Fibroblast of skin of left biceps (primary cell): ENCODE measurements around the gene KIAA1328.
"Not testable (repeated sequence)": the region's sequence is repeated elsewhere in the genome, so short reads cannot be mapped to it uniquely, and the experiment has no call there.

ENCODE experiments used
- DNase-seq, 2 experiments: peaks; one replicate each; pipeline ENCODE4 v3.0.0-alpha.2; 2013; ENCODE audit warnings: low read depth in 2 of 2

Gene KIAA1328

DNA sequence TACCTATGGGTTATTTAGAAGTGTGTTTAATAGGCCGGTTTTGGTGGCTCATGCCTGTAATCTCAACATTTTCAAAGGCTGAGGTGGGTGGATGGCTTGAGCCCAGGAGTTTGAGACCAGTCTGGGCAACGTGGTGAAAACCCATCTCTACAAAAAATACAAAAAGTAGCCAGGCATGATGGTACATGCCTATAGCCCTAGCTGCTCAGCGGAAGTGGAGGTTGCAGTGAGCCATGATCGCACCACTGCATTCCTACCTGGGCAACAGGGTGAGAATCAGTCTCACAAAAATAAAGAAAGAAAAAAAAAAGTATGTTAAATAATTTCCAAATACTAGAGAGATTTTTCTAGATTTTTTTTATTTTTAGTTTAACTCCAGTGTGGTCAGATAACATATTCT lies 316.0 kb downstream of the KIAA1328 start:
- DNase-seq = no peak

DNA sequence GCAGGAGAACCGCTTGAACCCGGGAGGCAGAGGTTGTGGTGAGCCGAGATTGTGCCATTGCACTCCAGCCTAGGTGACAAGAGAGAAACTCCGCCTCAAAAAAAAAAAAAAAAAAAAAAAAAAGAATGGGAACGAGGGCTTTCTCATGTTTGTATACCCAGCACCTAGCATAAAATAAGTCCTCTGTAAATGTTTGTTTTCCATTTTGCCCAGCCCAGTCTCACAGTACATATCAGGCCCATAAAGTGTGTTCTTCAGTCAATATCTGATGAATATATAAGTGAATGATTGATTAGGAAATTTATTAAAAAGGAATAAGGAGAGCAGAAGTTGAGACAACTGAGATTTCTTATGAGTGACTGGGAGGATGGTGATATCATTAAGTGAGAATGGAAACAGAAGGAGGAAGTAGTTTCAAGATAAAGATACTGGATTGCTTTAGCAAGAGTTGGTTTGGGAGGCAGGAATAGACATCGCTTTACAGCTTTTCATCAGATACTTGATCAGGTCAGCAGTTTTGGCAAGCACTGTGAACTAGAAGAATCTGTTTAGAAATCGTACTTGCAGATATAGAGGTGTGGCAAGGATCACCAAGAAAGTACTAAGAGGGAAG lies 327.5 kb downstream of the KIAA1328 start:
- DNase-seq = no peak

- DNase-seq = no peak
Observed at GRCh38 chr18:37160038-37160820, 331.3 kb downstream of the KIAA1328 start.

DNA sequence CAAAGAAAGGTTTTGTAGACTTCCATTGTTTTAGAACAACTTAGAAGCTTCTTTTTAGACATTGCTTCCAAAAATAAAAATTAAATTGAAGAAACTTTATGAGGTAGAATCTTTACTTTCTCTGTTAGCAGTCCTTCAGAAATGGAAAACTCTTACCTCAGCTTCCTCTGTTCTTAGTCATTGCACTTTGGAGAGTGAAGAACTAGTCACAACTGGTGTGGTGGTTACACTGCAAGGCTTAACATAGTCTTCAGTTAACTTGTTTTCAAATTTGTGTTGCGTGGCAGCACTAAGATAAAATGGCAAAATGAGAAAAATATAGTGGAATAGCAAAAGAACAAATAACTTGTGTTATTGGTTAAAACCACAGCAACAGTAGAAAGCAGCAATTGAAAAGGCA lies 332.6 kb downstream of the KIAA1328 start:
- DNase-seq = no peak

- no peak for DNase-seq
Observed at GRCh38 chr18:37162551-37162950, 333.6 kb downstream of the KIAA1328 start.

DNA sequence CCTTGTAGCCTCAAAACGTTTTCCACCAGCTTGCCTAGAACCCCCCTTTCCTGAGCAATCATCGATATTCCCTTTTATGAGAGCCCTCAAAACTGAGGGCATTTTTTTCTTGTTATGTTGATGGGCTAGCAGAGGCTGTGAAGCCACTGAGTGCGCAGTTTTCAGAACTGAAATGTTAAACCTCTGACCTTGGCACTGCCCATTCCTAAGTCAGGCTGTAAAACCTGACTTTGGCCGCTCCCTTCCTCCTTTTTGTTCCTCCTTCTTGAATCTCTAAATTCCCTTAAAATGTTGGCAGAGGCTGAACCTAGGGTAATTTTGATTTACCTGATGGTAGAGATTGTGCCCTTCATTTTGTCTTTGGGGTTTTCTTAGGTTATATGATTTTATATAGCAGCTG lies 334.2 kb downstream of the KIAA1328 start:
- DNase-seq = no peak

- DNase-seq = no peak
Observed at GRCh38 chr18:37166491-37166890, 337.6 kb downstream of the KIAA1328 start.

GRCh38 chr18:37166966-37167365 lies 338.0 kb downstream of the KIAA1328 start:
- DNase-seq = not testable (repeated sequence)

GRCh38 chr18:37170984-37171383 lies 342.1 kb downstream of the KIAA1328 start:
- no peak for DNase-seq

DNA sequence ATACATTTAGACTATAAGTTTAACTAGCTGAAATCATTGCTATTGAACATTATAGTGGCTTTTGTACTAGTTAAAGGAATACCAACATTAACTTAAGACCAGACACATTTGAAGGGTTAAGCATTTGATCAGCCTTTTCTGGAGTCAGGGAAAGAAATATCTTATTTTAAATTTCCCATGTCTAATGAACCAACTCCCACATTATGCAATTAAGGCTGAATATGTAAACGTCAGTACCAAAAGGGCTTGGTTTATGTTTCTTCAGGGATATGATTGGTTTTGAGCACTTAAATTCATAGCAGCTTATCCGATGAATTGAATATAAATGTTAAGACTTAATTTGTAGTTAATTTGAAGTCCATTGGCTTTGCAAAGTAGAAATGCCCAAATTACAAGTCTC lies 344.5 kb downstream of the KIAA1328 start:
- DNase-seq = no peak

DNA sequence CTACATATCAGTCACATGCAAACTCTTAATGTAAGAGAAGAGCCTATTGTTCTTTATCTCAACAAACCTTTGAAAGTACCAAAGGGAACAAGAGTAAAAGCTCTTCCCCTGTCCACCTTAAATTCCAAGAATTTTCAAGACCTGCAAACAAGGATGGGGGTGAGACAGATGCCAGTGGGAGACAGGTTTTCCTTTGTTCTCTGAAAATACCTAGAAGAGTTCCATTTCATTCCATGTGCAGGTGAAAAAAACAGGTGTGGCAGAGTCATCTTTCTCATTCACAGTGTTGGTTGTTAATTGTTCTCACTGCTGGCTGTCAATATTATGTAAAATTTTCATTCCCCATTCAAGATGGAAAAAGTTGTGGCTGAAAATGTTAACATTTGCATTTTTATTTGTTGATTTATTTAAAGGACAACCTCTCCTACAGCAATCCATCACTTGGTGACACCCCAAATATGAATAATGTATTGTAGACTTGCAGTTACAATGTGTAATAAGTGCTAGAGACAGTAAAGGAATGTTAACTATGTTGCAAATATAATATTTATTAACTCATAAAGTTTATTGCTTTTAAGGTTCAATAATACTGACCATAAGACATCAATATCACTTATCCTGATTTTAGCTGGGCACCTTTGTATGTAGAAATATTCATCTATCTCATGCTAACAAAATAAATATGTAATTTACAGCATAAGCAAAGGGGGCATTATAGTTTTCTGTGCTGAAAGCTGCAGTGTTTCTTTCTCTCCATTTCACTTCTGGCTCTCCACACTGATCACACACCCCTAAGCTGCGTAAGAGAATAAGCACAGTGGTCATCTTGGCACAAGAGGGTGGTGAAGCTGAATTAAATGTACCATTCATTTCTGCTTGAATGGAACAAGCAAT lies 347.0 kb downstream of the KIAA1328 start:
- DNase-seq = no peak

GRCh38 chr18:37176621-37176934 lies 347.7 kb downstream of the KIAA1328 start:
- no peak for DNase-seq

DNA sequence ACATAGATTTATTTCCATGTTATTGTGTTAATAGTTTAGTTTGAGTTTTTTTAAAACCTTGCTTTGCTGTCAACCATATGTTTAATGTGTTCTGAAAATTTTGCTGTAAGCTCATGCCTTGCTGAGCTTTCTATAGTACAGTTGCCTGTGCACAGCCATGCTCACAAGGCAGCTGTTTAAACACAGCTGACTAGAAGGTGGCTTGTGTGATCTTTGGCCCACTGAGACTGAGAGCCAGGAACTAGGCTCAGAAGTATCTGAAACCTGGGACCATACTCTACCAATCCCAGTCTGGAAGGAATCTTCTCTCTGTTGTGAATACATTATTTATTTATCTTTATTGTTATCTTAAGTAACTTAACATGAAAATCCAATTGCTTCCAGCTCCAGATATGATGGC lies 350.5 kb downstream of the KIAA1328 start:
- DNase-seq = no peak

DNA sequence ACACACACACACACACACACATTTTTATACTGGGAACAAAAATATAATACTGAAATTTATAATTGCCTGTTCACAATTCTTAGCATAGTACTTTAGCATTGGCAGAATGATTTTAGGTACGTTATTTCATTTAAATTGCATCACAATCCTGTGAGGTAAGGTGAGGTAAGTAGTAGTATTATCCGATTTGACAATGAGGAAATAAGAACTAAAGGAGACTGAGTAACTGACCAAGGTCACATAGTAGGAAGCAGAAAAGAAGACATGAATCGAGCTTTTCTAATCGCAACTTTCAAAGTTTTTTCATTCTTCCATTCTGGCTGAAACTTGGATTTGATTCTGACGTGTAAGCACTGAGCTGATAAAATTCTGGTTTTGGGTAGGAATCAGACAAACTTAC lies 351.2 kb downstream of the KIAA1328 start:
- no peak for DNase-seq

- DNase-seq = no peak
Observed at GRCh38 chr18:37182340-37183135, 353.6 kb downstream of the KIAA1328 start.

DNA sequence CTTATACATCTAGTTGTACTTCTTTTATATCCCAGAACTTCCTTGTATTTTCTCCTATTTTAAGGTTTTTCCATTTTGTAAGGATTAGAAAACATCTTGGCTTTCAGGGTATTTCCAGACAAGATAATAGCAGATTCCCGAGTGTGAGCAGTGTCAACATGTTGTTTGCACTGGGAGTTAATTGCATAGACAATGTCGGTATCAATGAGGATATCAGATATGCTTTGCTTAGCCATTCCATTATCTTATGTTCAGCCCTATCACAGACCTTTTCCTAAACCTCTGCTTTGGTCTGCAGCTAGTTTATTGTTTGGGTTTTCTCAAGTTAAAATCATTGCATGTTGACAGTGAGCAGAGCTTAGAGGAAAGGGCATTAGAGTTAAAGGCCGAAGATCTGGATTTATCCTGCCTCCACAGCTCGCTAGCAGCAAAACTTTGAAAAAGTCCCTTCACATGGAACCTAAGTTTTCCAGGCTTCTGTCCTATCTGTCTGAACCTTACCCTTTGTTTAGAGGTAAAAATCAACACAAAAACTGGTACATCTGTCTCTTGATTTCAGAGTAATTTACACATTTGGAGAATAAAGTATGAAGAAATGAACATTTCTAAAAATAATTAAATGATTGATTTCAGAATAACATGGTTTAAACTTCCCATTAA lies 355.4 kb downstream of the KIAA1328 start:
- DNase-seq = no peak

DNA sequence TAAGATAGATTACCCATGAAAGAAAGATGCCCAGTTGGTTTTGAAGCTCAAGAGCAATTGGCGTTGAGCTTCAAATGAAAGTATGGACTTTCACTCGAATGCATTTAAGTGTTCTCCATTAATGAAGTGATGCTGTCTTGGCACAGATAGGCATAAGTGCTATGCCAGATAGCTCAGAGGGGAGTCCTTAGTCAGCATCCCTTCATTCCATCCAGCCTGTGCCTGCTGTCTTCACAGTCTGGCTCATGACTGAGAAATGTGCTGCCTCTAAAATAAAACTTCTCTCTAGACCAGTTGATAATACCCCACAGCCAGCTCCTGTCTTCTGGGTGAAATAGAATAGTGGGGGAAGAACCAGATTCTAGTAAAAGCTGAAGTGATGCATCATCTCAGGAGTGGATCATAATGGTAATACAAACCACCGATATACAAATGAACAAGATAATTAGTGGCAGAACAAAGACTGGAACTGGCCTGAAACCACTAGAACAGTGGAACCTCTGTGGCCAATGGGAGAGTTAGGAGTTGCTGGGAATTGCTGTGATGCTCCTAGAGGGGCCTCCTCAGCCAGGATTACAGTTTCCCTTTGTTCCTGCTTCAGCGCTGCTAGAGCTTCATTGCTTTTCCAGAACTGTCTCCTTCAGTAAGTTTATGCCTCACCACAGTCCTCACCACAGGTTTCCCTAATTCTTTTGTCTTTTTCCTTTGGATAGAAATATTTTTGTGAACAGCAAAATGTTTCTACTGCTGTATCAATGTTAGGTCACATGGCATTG lies 359.3 kb downstream of the KIAA1328 start:
- DNase-seq = no peak

DNA sequence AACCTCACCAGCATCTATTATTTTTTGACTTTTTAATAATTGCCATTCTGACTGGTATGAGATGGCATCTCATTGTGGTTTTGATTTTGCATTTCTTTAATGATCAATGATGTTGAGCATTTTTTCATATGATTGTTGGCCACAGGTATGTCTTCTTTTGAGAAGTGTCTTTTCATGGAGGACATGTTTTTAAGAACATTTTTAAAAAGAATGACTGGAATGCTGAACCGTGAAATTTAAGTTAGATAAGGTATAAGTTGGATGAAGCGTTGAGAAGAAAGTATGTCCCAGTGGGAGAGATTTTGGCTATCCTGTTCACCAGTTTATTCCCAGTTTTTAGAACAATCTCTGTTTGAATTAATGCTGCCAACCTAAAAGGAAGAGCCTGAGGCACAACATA lies 370.8 kb downstream of the KIAA1328 start:
- DNase-seq = no peak

- DNase-seq = no peak
Observed at GRCh38 chr18:37207343-37207742, 378.4 kb downstream of the KIAA1328 start.

DNA sequence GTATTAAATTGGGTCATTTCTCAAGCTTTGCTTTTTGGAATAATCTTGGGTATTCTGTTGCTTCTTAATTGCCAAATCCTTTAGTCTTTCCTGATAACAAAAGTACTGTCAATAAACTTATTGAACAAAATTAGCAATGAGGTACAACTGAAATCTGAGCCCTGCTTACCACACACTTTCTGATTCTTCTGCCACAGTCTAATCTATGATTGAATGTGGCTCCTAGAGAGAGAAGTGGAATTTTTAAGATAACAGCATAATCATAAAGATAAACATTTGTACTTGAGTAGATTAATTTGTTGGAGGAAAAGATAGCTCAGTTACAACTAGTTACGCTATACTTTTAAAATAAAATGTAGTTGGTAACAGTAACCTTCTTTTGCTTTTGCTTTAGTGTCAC lies 381.9 kb downstream of the KIAA1328 start:
- DNase-seq = no peak
